ENCODE data around the gene OVCA2.
A peak's percentile ranks its signal among the peaks of the same experiment; 100 is the strongest.

The OVCA2 gene

DNA sequence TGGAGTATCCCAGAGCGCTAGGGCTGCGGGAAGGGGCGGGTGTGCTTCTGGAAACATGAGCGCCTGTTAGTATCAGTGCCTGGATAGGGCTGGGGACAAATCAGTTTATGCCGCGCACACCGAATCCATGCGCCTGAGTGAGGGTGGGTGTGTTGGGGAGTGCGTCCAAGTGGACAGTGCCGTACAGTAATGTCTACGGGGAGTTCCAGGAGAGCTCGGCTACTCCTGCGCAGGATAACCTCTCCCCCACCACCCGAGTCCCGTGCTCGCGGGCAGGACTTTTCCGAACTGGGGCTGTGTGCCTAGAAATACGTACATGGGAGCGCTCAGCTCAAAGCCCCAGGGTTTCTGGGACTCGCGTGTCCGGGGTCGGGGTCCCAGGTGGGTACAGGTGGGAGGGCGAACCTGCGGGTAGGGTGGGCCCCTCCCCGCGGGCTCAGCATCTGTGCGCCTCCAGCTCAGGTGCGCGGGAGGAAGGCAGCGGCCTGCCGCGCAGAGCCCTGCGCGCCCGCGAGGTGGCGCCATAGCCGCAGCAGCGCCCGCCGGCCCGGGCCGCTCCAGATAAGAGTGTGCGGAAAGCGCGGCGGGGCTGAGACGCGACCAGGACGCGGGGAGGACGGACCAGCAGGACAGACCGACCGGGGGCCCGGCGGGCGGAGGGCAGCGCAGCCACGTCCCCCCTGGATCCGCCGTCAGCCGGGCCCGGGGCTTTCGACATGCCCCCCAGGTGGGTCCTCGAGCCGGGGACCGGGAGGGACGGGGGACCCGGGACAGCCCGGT, 12.9 kb downstream of the OVCA2 start, which contains the start of gene HIC1:
Gene HIC1, plus strand, starts transcription at position 592 of the 780 bp plus-strand sequence. CDS start 1,588 bp downstream, outside the sequence.
- peak; percentile 87 for DNase-seq

DNA sequence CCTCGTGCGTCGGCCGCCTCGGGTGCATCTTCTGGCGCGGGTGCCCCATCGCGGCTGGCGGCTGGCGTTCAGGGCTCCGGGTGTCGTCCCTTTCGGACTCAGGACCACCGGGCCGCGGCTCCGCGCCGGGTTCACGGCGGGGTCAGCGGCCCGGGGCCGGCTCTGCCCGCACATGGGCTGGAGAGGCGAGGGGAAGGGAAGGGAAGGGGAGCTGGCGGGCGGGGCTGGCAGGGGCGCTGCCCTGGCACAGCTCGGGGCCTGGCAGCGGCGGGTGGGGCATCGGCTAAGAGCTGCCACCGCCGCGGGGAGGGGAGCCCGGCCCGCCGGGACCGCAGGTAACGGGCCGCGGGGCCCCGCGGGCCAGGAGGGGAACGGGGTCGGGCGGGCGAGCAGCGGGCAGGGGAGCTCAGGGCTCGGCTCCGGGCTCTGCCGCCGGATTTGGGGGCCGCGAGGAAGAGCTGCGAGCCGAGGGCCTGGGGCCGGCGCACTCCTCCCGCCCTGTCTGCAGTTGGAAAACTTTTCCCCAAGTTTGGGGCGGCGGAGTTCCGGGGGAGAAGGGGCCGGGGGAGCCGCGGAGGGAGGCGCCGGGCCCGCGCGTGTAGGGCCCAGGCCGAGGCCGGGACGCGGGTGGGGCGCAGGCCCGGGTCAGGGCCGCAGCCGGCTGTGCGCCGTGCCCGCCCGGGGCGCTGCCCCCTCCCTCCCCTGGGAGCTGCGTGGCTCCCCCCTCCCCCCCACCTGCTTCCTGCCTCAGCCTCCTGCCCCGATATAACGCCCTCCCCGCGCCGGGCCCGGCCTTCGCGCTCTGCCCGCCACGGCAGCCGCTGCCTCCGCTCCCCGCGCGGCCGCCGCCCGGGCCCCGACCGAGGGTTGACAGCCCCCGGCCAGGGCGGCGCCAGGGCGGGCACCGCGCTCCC, 13.7 kb downstream of the OVCA2 start:
- peak; percentile 59 for DNase-seq

DNA sequence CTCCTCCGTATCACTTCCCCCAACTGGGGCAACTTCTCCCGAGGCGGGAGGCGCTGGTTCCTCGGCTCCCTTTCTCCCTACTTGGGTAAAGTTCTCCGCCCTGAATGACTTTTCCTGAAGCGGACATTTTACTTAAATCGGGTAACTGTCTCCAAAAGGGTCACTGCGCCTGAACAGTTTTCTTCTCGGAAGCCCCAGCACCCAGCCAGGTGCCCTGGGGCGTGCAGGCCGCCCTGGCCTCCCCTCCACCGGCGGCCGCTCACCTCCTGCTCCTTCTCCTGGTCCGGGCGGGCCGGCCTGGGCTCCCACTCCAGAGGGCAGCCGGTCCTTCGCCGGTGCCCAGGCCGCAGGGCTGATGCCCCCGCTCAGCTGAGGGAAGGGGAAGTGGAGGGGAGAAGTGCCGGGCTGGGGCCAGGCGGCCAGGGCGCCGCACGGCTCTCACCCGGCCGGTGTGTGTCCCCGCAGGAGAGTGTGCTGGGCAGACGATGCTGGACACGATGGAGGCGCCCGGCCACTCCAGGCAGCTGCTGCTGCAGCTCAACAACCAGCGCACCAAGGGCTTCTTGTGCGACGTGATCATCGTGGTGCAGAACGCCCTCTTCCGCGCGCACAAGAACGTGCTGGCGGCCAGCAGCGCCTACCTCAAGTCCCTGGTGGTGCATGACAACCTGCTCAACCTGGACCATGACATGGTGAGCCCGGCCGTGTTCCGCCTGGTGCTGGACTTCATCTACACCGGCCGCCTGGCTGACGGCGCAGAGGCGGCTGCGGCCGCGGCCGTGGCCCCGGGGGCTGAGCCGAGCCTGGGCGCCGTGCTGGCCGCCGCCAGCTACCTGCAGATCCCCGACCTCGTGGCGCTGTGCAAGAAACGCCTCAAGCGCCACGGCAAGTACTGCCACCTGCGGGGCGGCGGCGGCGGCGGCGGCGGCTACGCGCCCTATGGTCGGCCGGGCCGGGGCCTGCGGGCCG, 14.7 kb downstream of the OVCA2 start:
- peak; percentile 53 for DNase-seq

DNA sequence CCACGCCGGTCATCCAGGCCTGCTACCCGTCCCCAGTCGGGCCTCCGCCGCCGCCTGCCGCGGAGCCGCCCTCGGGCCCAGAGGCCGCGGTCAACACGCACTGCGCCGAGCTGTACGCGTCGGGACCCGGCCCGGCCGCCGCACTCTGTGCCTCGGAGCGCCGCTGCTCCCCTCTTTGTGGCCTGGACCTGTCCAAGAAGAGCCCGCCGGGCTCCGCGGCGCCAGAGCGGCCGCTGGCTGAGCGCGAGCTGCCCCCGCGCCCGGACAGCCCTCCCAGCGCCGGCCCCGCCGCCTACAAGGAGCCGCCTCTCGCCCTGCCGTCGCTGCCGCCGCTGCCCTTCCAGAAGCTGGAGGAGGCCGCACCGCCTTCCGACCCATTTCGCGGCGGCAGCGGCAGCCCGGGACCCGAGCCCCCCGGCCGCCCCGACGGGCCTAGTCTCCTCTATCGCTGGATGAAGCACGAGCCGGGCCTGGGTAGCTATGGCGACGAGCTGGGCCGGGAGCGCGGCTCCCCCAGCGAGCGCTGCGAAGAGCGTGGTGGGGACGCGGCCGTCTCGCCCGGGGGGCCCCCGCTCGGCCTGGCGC, 15.4 kb downstream of the OVCA2 start:
- no peak for DNase-seq

DNA sequence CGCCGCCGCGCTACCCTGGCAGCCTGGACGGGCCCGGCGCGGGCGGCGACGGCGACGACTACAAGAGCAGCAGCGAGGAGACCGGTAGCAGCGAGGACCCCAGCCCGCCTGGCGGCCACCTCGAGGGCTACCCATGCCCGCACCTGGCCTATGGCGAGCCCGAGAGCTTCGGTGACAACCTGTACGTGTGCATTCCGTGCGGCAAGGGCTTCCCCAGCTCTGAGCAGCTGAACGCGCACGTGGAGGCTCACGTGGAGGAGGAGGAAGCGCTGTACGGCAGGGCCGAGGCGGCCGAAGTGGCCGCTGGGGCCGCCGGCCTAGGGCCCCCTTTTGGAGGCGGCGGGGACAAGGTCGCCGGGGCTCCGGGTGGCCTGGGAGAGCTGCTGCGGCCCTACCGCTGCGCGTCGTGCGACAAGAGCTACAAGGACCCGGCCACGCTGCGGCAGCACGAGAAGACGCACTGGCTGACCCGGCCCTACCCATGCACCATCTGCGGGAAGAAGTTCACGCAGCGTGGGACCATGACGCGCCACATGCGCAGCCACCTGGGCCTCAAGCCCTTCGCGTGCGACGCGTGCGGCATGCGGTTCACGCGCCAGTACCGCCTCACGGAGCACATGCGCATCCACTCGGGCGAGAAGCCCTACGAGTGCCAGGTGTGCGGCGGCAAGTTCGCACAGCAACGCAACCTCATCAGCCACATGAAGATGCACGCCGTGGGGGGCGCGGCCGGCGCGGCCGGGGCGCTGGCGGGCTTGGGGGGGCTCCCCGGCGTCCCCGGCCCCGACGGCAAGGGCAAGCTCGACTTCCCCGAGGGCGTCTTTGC, 16.2 kb downstream of the OVCA2 start:
- no peak for DNase-seq

DNA sequence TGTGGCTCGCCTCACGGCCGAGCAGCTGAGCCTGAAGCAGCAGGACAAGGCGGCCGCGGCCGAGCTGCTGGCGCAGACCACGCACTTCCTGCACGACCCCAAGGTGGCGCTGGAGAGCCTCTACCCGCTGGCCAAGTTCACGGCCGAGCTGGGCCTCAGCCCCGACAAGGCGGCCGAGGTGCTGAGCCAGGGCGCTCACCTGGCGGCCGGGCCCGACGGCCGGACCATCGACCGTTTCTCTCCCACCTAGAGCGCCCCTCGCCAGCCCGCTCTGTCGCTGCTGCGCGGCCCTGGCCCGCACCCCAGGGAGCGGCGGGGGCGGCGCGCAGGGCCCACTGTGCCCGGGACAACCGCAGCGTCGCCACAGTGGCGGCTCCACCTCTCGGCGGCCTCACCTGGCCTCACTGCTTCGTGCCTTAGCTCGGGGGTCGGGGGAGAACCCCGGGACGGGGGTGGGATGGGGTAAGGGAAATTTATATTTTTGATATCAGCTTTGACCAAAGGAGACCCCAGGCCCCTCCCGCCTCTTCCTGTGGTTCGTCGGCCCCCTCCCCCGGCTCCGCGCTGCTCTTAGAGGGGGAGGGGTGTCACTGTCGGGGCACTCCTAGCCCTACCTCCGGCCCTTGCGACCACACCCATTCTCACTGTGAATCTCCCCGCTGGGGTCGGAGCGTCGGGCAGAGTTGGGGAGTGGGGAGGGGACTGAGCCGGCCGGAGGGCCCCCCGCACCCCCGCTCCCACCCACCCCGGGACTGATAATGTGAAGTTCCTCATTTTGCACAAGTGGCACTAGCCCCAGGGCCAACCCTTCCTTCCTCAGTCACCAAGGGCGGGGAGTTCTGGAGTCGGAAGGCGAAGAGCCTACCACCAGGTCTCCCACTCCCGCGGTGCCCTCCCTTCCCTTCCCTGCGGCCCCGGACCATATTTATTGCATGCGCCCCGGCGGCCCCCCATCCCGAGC, 17.0 kb downstream of the OVCA2 start:
- peak; percentile 69 for DNase-seq

DNA sequence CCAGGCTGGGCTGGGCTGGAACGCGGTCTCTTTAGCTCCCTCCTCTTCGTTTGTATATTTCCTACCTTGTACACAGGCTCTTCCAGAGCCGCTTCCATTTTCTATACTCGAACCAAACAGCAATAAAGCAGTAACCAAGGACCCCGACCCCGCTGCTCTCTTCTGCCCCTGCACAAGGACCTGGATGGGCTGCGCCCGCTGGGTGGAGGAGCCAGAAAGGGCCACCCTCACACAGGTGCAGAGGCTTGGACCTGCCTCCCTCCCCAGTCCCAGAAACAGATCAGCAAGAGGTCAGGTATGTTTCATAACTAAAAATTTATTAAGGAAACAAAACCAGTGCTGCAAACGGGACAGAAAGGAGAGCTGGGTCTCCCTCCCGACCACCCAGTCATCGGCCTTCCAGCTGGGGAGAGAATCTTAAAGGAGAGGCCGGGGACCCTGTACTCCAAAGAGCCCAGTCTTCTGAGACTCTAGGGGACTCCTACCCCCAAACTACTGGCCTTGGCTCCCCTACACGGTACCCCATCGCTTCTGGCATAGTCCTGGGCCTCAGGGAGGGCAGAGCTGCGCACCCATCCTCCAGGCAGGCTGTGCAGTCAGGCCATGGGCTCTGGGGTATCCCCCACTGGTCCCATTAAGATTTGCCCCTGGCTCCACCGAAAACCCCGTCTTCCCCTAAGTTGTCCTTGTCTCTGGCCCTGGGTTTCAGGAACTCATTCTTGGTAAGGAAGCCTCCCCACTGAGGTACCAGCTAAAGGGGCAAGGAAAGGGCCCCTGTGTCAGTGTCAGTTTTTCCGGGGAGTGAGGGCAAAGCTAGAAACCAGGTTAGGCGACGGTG, 17.9 kb downstream of the OVCA2 start:
- no peak for DNase-seq

DNA sequence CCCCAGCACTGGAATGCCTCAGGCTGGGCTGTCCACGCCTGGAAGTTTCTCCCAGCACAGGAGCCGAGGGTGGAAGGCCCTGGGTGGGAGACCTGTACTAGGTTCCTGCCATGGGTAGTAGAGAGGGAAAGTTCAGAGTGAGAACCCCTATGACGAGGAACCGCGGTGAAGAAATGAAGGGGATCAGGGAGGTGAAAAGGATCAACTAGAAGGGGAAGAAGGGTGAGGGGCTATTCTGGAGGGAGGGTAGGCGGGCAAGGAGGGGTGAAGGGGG, 18.5 kb downstream of the OVCA2 start:
- no peak for DNase-seq

DNA sequence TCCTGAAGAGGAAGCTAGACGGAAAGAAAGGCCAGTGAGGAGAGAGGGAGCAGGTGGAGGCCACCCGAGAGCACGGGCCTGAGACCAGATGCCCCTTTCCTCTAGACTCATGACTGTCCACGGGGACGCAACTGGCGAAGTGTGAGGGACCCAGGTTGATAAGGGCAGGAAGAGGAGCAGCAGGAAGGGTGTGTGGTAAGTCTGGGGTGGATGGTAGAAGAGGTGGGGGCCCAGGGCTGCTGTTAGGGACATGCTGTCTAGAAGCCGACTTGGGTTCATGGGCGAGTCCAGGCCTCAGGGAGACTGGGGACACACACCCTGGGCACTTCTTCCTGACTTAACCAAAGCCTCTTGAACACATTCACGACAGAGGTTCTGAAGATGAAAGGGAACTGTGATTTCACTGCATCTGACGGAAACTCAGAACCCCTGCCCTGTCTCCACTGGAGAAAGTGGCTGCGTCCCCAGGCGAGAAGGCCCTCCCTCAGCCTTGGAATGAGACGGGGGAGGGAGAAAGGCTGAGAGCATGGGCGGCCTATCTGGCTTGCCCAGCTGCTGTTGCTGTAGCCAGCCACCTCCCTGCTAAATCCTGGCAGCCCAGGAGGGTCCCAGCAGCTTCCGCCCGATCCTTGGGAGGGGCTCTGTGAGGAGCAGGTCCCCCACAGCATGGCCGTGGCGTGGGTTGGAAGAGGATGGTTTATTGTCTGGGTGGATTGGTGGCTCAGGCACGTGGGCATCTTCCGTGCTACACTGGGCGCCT, 19.0 kb downstream of the OVCA2 start:
- no peak for DNase-seq

DNA sequence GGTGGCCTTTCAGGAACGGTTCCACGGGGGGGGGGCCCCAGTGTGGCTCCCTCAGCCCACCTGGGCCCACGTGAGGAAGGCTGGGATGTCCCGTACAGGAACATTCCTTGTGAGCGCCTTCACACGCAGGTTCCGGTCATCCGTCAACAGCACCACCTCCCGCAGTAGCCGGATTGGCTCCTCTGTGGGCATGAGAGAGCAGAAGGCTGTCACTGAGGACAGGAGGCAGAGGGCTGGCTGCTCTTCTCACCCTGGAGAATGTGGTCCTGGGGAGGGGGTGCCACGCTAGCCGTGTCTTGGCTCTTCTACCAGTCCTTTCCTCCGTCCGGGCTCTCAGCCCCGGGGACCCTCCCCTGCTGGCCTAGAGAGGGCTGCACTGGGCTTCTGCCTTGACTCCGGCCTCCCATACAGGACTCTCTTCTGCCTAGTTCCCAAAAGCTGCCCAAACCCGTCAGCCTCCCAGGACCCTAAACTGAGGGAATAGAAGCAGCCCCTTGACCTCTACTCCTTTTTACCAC, 19.7 kb downstream of the OVCA2 start:
- no peak for DNase-seq

DNA sequence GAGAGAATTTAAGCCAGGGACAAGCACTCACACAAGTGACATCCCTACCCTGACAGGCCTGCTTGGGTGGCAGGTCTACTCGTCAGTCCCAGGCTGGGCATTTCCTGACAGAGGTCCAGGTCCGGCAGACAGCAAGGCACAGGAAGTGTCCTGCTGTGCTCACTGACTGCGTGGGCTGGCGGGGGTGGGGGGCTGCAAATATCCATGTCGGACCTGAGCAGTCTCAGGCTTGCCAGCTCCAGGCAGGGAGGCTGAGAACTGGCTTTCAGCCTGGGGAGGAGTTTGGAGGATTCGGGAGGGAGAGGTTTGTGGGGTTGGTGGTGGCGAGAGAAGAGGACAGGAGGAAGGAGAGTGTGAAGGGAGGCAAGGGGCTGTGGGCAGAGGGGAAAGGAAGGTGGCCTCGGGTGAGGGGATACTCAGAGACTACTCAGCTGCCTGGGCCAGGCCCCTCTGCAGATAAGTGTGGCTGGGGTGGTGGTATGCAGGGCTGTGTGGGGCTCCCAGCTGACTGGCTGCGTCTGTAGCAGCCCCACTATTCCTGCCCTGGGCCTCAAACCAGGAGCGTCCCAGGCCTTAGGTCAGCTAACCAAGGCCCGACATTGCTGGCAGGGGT, 20.9 kb downstream of the OVCA2 start:
- DNase-seq = no peak

DNA sequence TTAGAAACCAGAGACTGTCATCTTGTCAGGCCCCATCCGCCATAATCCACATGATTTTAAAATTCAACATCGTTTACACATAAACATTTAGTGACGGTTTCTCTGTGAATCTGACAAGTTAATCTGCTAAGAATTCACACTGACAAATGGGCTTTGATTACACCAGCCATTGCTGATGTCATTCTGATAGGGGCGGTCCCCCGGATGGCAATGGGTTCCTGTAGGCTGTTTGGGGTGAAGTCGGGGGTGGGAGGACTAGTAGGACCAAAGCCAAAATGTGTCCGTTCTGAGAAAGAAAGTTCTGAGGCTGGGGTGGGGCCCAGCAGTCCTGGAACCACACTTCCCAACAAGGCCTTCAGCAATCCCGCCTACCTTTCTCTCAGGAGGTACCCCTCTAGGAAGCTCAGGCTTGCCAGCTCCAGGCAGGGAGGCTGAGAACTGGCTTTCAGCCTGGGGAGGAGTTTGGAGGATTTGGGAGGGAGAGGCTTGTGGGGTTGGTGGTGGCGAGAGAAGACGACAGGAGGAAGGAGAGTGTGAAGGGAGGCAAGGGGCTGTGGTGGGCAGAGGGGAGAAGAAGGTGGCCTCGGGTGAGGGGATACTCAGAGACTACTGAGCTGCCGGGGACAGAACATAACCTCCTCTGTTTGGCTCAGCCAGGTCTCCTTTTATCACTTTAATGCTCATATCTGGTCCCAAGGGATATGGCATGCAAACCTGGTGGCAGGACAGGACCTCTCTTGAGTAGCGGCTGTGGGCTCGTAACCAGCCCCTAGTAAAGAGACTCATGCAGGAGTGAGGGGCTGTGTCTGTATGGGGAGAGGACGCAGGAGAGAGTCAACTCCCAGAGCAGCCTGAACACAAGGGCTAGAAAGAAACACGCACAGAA, 21.7 kb downstream of the OVCA2 start:
- DNase-seq = no peak

DNA sequence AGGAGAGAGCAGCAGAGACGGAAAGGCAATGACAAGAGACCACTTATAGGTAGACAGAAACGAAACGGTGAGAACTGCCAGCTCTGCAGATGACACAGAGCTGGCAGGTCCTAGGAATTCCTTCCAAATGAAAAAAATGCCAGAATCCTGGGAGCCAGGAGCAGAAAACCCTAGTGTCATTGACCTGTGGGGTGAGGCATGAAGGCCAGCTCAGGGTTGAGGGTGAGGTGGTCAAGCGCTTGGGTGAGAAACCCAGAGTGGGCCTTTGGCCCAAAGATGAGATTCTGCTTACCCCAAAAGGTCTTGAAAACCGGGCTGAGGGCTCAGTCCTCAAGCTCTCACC, 22.3 kb downstream of the OVCA2 start:
- no peak for DNase-seq

DNA sequence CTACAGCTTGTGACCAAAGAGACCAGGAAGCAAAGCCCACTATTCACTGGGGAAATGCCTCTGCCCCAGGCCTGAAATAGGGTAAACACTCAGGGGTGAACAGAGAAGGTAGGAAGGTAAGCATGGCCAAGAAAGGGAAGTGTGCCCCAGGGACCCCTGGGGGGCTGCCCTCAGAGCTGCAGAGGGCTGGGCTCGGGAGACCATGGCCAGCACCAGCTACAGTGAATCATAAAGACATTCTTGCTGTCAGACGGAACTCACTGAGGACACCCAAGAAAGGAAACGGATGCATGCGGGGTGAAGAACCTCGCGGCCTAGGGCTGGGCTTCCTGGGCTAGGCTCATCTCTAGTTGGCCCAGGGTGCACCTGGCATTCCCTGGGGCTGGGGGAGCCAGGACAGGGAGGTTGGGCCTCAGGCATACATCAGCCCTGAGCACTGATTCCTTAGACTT, 22.7 kb downstream of the OVCA2 start:
- DNase-seq = no peak

DNA sequence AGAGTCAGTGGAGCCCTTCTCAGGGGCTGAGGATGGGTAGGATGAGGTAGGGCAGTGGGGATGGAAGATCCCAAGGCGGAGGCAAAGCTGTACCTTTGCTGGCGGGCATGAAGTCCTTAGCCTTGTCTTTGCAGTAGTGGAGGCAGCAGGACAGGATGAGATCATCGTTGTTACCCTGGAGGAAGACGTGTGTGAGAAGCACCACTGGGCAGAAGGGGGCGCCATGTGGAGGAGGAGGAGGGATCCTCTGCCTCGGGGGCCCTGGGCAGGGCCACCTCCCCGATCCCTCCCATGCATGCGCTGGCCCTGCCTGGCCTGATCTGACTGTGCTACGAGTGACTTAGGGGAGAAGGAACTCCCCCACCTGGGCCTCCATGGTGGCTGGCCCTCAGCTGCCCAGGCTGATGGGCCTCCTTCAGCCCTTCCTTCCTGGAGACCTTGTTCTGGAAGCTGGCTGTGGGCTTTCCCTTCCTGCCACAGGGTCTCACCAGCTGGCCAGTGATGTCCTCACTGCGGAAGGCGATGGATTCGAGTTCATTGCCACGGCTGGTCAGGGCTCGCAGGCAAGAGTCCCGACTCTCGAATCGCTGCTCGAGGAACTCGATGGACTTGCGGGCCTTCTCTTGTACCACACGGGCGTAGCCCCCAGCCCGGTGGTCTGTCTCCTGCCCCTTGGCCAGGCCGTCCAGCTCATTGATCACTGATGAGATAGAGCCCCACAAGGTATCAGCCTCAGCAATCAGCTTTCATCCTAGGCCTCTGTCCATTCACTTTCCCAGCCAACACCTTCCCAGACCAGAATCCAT, 23.4 kb downstream of the OVCA2 start:
- no peak for DNase-seq

DNA sequence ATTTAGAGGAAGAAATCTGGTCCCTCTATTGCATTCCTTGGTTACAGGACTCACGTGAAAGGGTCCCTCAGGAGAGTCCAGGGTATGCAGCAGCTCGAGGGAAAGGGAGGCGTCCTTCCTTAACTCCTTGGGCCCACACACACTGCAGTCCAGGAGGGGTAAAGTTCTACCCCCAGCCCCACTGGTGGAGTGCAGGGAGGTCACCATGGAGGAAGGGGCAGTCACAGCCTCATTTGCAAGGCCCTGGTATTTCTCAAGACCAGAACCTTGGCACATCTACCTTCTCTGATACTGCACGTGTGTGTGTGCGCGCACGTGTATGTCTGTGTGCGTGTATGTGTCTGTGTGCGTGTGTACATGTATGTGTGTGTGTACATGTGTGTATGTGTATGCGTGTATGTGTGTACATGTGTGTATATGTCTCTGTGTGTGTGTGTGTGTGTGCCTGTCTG, 24.2 kb downstream of the OVCA2 start:
- DNase-seq = no peak

All from activated CD4-positive, CD25-positive, alpha-beta regulatory T cell treated with anti-CD3 and anti-CD28 coated beads, Interleukin-2, amount 50 U/mL, for 72 hours (primary cell).